Activated T-cell treated with anti-CD3 and anti-CD28 coated beads, Interleukin-2, amount 50 U/mL, for 24 hours (primary cell): Measurements from ENCODE around the gene CDYL2.
"Not testable (repeated sequence)": the region's sequence is repeated elsewhere in the genome, so short reads cannot be mapped to it uniquely, and the experiment has no call there.

Experiments used
- DNase-seq: peaks from one replicate; pipeline ENCODE4 v3.0.0-alpha.2; 2020
- H3K27ac Mint-ChIP-seq: 2 replicates; pipeline ENCODE4 v1.8.0; 2020; ENCODE audit warnings: mild to moderate bottlenecking, mixed read lengths
- H3K27me3 Mint-ChIP-seq: 2 replicates; pipeline ENCODE4 v1.8.0; 2020; ENCODE audit warnings: mixed read lengths
- H3K36me3 Mint-ChIP-seq: 2 replicates; pipeline ENCODE4 v1.8.0; 2020; ENCODE audit warnings: low read depth, mixed read lengths
- H3K4me1 Mint-ChIP-seq: 2 replicates; pipeline ENCODE4 v1.8.0; 2020; ENCODE audit warnings: low read depth, mixed read lengths
- H3K4me3 Mint-ChIP-seq: 2 replicates; pipeline ENCODE4 v1.8.0; 2020; ENCODE audit warnings: mild to moderate bottlenecking, moderate library complexity, mixed read lengths
- H3K9me3 Mint-ChIP-seq: 2 replicates; pipeline ENCODE4 v1.8.0; 2020; ENCODE audit warnings: mixed read lengths

Gene CDYL2

GRCh38 chr16:80792031-80792430 is 12.4 kb downstream of the CDYL2 start:
- no peak overlapping the region for H3K4me3 Mint-ChIP-seq
- H3K9me3 Mint-ChIP-seq: peaks cover 6% of the 10 kb centered on the region
- H3K4me1 Mint-ChIP-seq: peaks cover 15% of the 10 kb centered on the region
- no peaks in the 10 kb centered on the region for H3K27me3 Mint-ChIP-seq
- no peak overlapping the region for H3K27ac Mint-ChIP-seq
- DNase-seq: no peak
- H3K36me3 Mint-ChIP-seq: no peaks in the 10 kb centered on the region

- Mint-ChIP-seq H3K36me3 (no peaks in the 10 kb centered on the region), H3K9me3 (peaks cover 6% of the 10 kb centered on the region), H3K27ac (no peak overlapping the region), H3K27me3 (no peaks in the 10 kb centered on the region), H3K4me1 (peaks cover 8% of the 10 kb centered on the region), H3K4me3 (no peak overlapping the region)
- DNase-seq: no peak
Measured at GRCh38 chr16:80791411-80791810, 13.0 kb downstream of the CDYL2 start.

GRCh38 chr16:80790751-80791150 is 13.6 kb downstream of the CDYL2 start:
- Mint-ChIP-seq H3K27me3 (no peaks in the 10 kb centered on the region), H3K4me1 (peaks cover 7% of the 10 kb centered on the region), H3K4me3 (no peak overlapping the region), H3K27ac (no peak overlapping the region), H3K9me3 (peaks cover 12% of the 10 kb centered on the region), H3K36me3 (no peaks in the 10 kb centered on the region)
- no peak for DNase-seq

GRCh38 chr16:80788027-80788426 is 16.4 kb downstream of the CDYL2 start:
- Mint-ChIP-seq H3K4me3 (no peak overlapping the region), H3K4me1 (peaks cover 7% of the 10 kb centered on the region), H3K27me3 (no peaks in the 10 kb centered on the region), H3K9me3 (peaks cover 23% of the 10 kb centered on the region), H3K27ac (no peak overlapping the region), H3K36me3 (peaks cover 3% of the 10 kb centered on the region)
- DNase-seq: no peak

- Mint-ChIP-seq H3K36me3 (peaks cover 10% of the 10 kb centered on the region), H3K9me3 (peaks cover 32% of the 10 kb centered on the region)
- not testable (repeated sequence) for DNase-seq, H3K27me3 Mint-ChIP-seq, H3K4me3 Mint-ChIP-seq, H3K27ac Mint-ChIP-seq, H3K4me1 Mint-ChIP-seq
Measured at GRCh38 chr16:80786561-80786960, 17.8 kb downstream of the CDYL2 start.

GRCh38 chr16:80784951-80785350 is 19.4 kb downstream of the CDYL2 start:
- peaks cover 7% of the 10 kb centered on the region for H3K4me1 Mint-ChIP-seq
- peaks cover 14% of the 10 kb centered on the region for H3K36me3 Mint-ChIP-seq
- no peak overlapping the region for H3K4me3 Mint-ChIP-seq
- no peak overlapping the region for H3K27ac Mint-ChIP-seq
- no peak for DNase-seq
- H3K27me3 Mint-ChIP-seq: no peaks in the 10 kb centered on the region
- H3K9me3 Mint-ChIP-seq: peaks cover 39% of the 10 kb centered on the region

- Mint-ChIP-seq H3K27me3 (no peaks in the 10 kb centered on the region), H3K36me3 (peaks cover 14% of the 10 kb centered on the region), H3K27ac (no peak overlapping the region), H3K4me1 (peaks cover 6% of the 10 kb centered on the region), H3K9me3 (peaks cover 23% of the 10 kb centered on the region), H3K4me3 (no peak overlapping the region)
- no peak for DNase-seq
Measured at GRCh38 chr16:80778703-80779102, 25.7 kb downstream of the CDYL2 start.

GRCh38 chr16:80776856-80777255 is 27.5 kb downstream of the CDYL2 start:
- Mint-ChIP-seq H3K4me1 (peaks cover 6% of the 10 kb centered on the region), H3K4me3 (no peak overlapping the region), H3K9me3 (peaks cover 10% of the 10 kb centered on the region), H3K36me3 (peaks cover 8% of the 10 kb centered on the region), H3K27ac (no peak overlapping the region), H3K27me3 (no peaks in the 10 kb centered on the region)
- no peak for DNase-seq

- no peaks in the 10 kb centered on the region for H3K9me3 Mint-ChIP-seq
- H3K4me1 Mint-ChIP-seq: peaks cover 6% of the 10 kb centered on the region
- H3K27me3 Mint-ChIP-seq: no peaks in the 10 kb centered on the region
- H3K36me3 Mint-ChIP-seq: peaks cover 10% of the 10 kb centered on the region
- no peak overlapping the region for H3K4me3 Mint-ChIP-seq
- H3K27ac Mint-ChIP-seq: no peak overlapping the region
- DNase-seq: no peak
Measured at GRCh38 chr16:80775450-80775849, 28.9 kb downstream of the CDYL2 start.

GRCh38 chr16:80766798-80767197 is 37.6 kb downstream of the CDYL2 start:
- Mint-ChIP-seq H3K4me3 (no peak overlapping the region), H3K4me1 (peaks cover 23% of the 10 kb centered on the region), H3K36me3 (peaks cover 14% of the 10 kb centered on the region), H3K27ac (no peak overlapping the region), H3K27me3 (no peaks in the 10 kb centered on the region), H3K9me3 (no peaks in the 10 kb centered on the region)
- DNase-seq: no peak

GRCh38 chr16:80759419-80760162 is 44.8 kb downstream of the CDYL2 start:
- H3K27me3 Mint-ChIP-seq: no peaks in the 10 kb centered on the region
- H3K4me3 Mint-ChIP-seq: peak overlapping the region; percentile 9
- peaks cover 4% of the 10 kb centered on the region for H3K36me3 Mint-ChIP-seq
- H3K27ac Mint-ChIP-seq: peak overlapping the region; percentile 91
- no peaks in the 10 kb centered on the region for H3K9me3 Mint-ChIP-seq
- peaks cover 18% of the 10 kb centered on the region for H3K4me1 Mint-ChIP-seq
- no peak for DNase-seq

- H3K27ac Mint-ChIP-seq: no peak overlapping the region
- H3K27me3 Mint-ChIP-seq: no peaks in the 10 kb centered on the region
- H3K4me1 Mint-ChIP-seq: peaks cover 17% of the 10 kb centered on the region
- no peaks in the 10 kb centered on the region for H3K9me3 Mint-ChIP-seq
- DNase-seq: no peak
- no peak overlapping the region for H3K4me3 Mint-ChIP-seq
- no peaks in the 10 kb centered on the region for H3K36me3 Mint-ChIP-seq
Measured at GRCh38 chr16:80754476-80754875, 49.9 kb downstream of the CDYL2 start.

- H3K36me3 Mint-ChIP-seq: no peaks in the 10 kb centered on the region
- no peak overlapping the region for H3K27ac Mint-ChIP-seq
- no peak overlapping the region for H3K4me3 Mint-ChIP-seq
- DNase-seq: no peak
- H3K4me1 Mint-ChIP-seq: peaks cover 17% of the 10 kb centered on the region
- H3K9me3 Mint-ChIP-seq: peaks cover 2% of the 10 kb centered on the region
- no peaks in the 10 kb centered on the region for H3K27me3 Mint-ChIP-seq
Measured at GRCh38 chr16:80752541-80752940, 51.9 kb downstream of the CDYL2 start.

- Mint-ChIP-seq H3K9me3 (peaks cover 2% of the 10 kb centered on the region), H3K27me3 (no peaks in the 10 kb centered on the region), H3K27ac (no peak overlapping the region), H3K4me1 (peaks cover 20% of the 10 kb centered on the region), H3K36me3 (no peaks in the 10 kb centered on the region), H3K4me3 (no peak overlapping the region)
- no peak for DNase-seq
Measured at GRCh38 chr16:80751167-80751566, 53.2 kb downstream of the CDYL2 start.

GRCh38 chr16:80746231-80746630 is 58.2 kb downstream of the CDYL2 start:
- Mint-ChIP-seq H3K36me3 (peaks cover 11% of the 10 kb centered on the region), H3K4me3 (no peak overlapping the region), H3K4me1 (peaks cover 36% of the 10 kb centered on the region), H3K27me3 (no peaks in the 10 kb centered on the region), H3K27ac (no peak overlapping the region), H3K9me3 (peaks cover 11% of the 10 kb centered on the region)
- no peak for DNase-seq

GRCh38 chr16:80744856-80745255 is 59.5 kb downstream of the CDYL2 start:
- Mint-ChIP-seq H3K4me3 (no peak overlapping the region), H3K36me3 (peaks cover 14% of the 10 kb centered on the region), H3K27me3 (no peaks in the 10 kb centered on the region), H3K9me3 (peaks cover 17% of the 10 kb centered on the region), H3K27ac (no peak overlapping the region), H3K4me1 (peaks cover 39% of the 10 kb centered on the region)
- no peak for DNase-seq
